HepG2 (cell line): Measurements from ENCODE around the gene GLIS1. TPM values are rescaled to one million over a fixed set of nuclear protein-coding genes. Genes with fewer than 3 reads are reported as not detected.
A peak's percentile ranks its signal among the peaks of the same experiment; 100 is the strongest.

Experiments
- ATAC-seq: fragments of 200-7000 bp; cut with Tn5 transposase; 3 replicates; pipeline ENCODE4 v1.9.1; 2020; ENCODE audit warnings: mild to moderate bottlenecking, moderate library complexity
- BruUV-seq: library from RNA; stranded (reverse); fragments of 400-500 nt; replicated peaks from 2 replicates; lab custom pipeline; 2021; lab: Mats Ljungman, UMichigan
- CTCF ChIA-PET: fragments of 300-600 bp; formaldehyde crosslinking; extraction: SDS; loops from one replicate; lab custom pipeline; 2021; ENCODE audit warnings: low total read pairs, inconsistent platforms, low intra/inter-chr PET ratio; lab: Yijun Ruan, JAX
- POLR2A ChIA-PET: fragments of 350-600 bp; sonication (Branson Sonifier 250); formaldehyde crosslinking; loops from one replicate; lab custom pipeline; 2020; ENCODE audit warnings: antibody characterized with exemption, inconsistent platforms; lab: Yijun Ruan, JAX
- DNase-seq: peaks from one replicate; pipeline ENCODE4 v3.0.0-alpha.2; 2015; ENCODE audit warnings: low spot score
- FAIRE-seq: peaks from 3 replicates; lab custom pipeline; 2011; peaks lifted over from hg19 to GRCh38; lab: Jason Lieb, UNC
- H2AFZ ChIP-seq: one replicate; pipeline ENCODE4 v1.6.1; 2011; ENCODE audit warnings: low read length, inconsistent platforms
- H3K27ac ChIP-seq: fragments of 300-600 bp; 3 replicates; pipeline ENCODE4 v1.8.0; 2011; ENCODE audit warnings: mixed run types, mild to moderate bottlenecking, mixed read lengths, low read length, inconsistent platforms; ENCODE audit not compliant: insufficient read depth; ENCODE audit errors: extremely low read length
- H3K27me3 ChIP-seq, 2 experiments: fragments of 200-600 bp in 1 of 2; 2 replicates in 1 of 2; 3 replicates in 1 of 2; pipeline versions ENCODE4 v1.6.0 to v1.8.0; 2011; ENCODE audit warnings: low read length in 2 of 2, mild to moderate bottlenecking in 2 of 2, moderate library complexity in 2 of 2, inconsistent platforms in 1 of 2; ENCODE audit not compliant: insufficient read depth in 2 of 2, control insufficient read depth in 1 of 2
- H3K36me3 ChIP-seq, 2 experiments: fragments of 200-600 bp in 1 of 2; replicated peaks in 1 of 2; 2 replicates in 1 of 2; 3 replicates in 1 of 2; pipeline versions ENCODE4 v1.5.1 to v1.8.0; 2011; ENCODE audit warnings: low read length in 2 of 2, inconsistent platforms in 1 of 2; ENCODE audit not compliant: insufficient read depth in 2 of 2, control insufficient read depth in 1 of 2
- H3K4me1 ChIP-seq: 2 replicates; pipeline ENCODE4 v1.5.1; 2012; ENCODE audit warnings: low read length, inconsistent platforms; ENCODE audit not compliant: insufficient read depth
- H3K4me2 ChIP-seq: 2 replicates; pipeline ENCODE4 v1.6.0; 2011; ENCODE audit warnings: low read depth, low read length, inconsistent platforms
- H3K4me3 ChIP-seq, 3 experiments: fragments of 200-600 bp in 1 of 3; sonication (generic), shearing (Covaris generic) in 1 of 3; replicated peaks in 1 of 3; 2 replicates each; pipeline ENCODE4 v1.5.1; 2011 to 2016; ENCODE audit warnings: low read length in 3 of 3, inconsistent platforms in 2 of 3, low read depth in 2 of 3, mild to moderate bottlenecking in 2 of 3, control low read depth in 1 of 3, mixed read lengths in 1 of 3; ENCODE audit not compliant: insufficient read depth in 1 of 3
- H3K79me2 ChIP-seq: one replicate; pipeline ENCODE4 v1.6.1; 2011; ENCODE audit warnings: low read length, inconsistent platforms; ENCODE audit not compliant: insufficient read depth
- H3K9ac ChIP-seq: 2 replicates; pipeline ENCODE4 v1.6.0; 2011; ENCODE audit warnings: mild to moderate bottlenecking, low read depth, low read length, inconsistent platforms; ENCODE audit not compliant: insufficient read depth
- H3K9me3 ChIP-seq: 2 replicates; pipeline ENCODE4 v1.5.1; 2012; ENCODE audit warnings: mild to moderate bottlenecking, low read length
- H4K20me1 ChIP-seq: 2 replicates; pipeline ENCODE4 v1.6.0; 2011; ENCODE audit warnings: inconsistent platforms, mild to moderate bottlenecking, low read length, moderate library complexity; ENCODE audit not compliant: insufficient read depth
- ARID3A ChIP-seq: IDR thresholded peaks from 2 replicates; pipeline ENCODE4 v1.6.1; 2012; ENCODE audit warnings: low read depth, low read length, improper control_type of control experiment
- ARNTL ChIP-seq: sonication (generic); formaldehyde crosslinking; IDR thresholded peaks from 2 replicates; pipeline ENCODE4 v1.4.0; 2020; ENCODE audit warnings: mild to moderate bottlenecking, missing genetic modification reagents
- GATAD2A ChIP-seq: IDR thresholded peaks from 2 replicates; pipeline ENCODE4 v1.6.1; 2016
- ZFP36 ChIP-seq: fragments of 150-350 bp; IDR thresholded peaks from 2 replicates; pipeline ENCODE4 v1.6.1; 2018; ENCODE audit warnings: borderline replicate concordance, low read length, low read depth; ENCODE audit not compliant: partially characterized antibody
- ZNF354B ChIP-seq: sonication (generic); formaldehyde crosslinking; IDR thresholded peaks from 2 replicates; pipeline ENCODE4 v1.8.0; 2022; ENCODE audit warnings: mild to moderate bottlenecking, missing genetic modification reagents
- ZNF597 ChIP-seq: sonication (generic); formaldehyde crosslinking; IDR thresholded peaks from 2 replicates; pipeline ENCODE4 v1.5.0; 2020; ENCODE audit warnings: missing genetic modification reagents
- WGBS: methylation state at CpG from one replicate; pipeline ENCODE4 v1.1.6; 2017; ENCODE audit warnings: low lambda C conversion rate; 5-methylcytosine and 5-hydroxymethylcytosine counted together
- in situ Hi-C: cut with HindIII; loops from 2 replicates; pipeline ENCODE4 v1.10.0; 2017; ENCODE audit warnings: low pct_unique_long_range_greater_than_20kb; ENCODE audit not compliant: extremely low pct_ligation_motif_present
- intact Hi-C: fragments of 100-400 bp; cut with micrococcal nuclease; formaldehyde crosslinking; loops from one replicate; pipeline ENCODE4 v1.10.0; 2022; ENCODE audit not compliant: unreplicated experiment
- polyA plus RNA-seq, 8 experiments: library from polyadenylated mRNA; depleted of rRNA in 3 of 8; stranded (reverse) in 7 of 8; unstranded in 1 of 8; fragments of >200 nt; fragmentation: Illumina TruSeq in 4 of 8; extraction: Trizol in 4 of 8; gene quantifications; 2 replicates each; pipeline versions ENCODE4 v1.2.1 to v1.2.3, GENCODE V29; 2011 to 2016; ENCODE audit warnings: low read depth in 4 of 8, missing spikeins in 1 of 8, mixed read lengths in 1 of 8; ENCODE audit not compliant: insufficient read depth in 1 of 8
- total RNA-seq, 5 experiments: library from RNA; depleted of rRNA; stranded (reverse); fragments of >200 nt; fragmentation: Illumina TruSeq; extraction: Trizol; gene quantifications; 2 replicates each; pipeline ENCODE4 v1.2.3, GENCODE V29; 2016; ENCODE audit warnings: low read depth in 1 of 5

GLIS1 gene
- total and polyA plus RNA-seq, 2 of the 13 experiments (the other 11 are each of a cell fraction or from before 2014, with no cell fraction given) = 0.03 TPM; not detected in 1

- CTCF ChIA-PET = no interaction called here
- H3K9me3 ChIP-seq = no peaks in the 10 kb centered on the region
- no peaks in the 10 kb centered on the region for H4K20me1 ChIP-seq
- POLR2A ChIA-PET = no interaction called here
- no peak overlapping the region for H2AFZ ChIP-seq
- no peak overlapping the region for H3K27ac ChIP-seq
- 32% methylated on average over 6 of the region's 8 CpGs for WGBS
- no peak for DNase-seq
- in situ Hi-C loops (no loop called here), intact Hi-C loops (no loop called here)
- H3K4me2 ChIP-seq = no peak overlapping the region
- FAIRE-seq = no peak
- H3K4me1 ChIP-seq = no peaks in the 10 kb centered on the region
- no peaks in the 10 kb centered on the region for H3K79me2 ChIP-seq
- no peak for ATAC-seq
- no peaks in the 10 kb centered on the region for H3K36me3 ChIP-seq
- no peak overlapping the region for H3K9ac ChIP-seq
- BruUV-seq = no TSS peak
- H3K27me3 ChIP-seq = peaks cover 6 to 46% of the 10 kb centered on the region in 2 experiments; a peak in 4 of 5 replicates
- no peak overlapping the region for H3K4me3 ChIP-seq
- no peak for TF ChIP-seq GATAD2A (CRISPR knock-in tag)
- no peak for TF ChIP-seq ZNF354B
- TF ChIP-seq ARID3A = no peak
- TF ChIP-seq ARNTL (CRISPR knock-in tag) = no peak
- TF ChIP-seq, all 625 proteins: peak for 0
These were observed 156.5 kb downstream of the GLIS1 start for GRCh38 chr1:53582211-53583020.

GRCh38 chr1:53581476-53581875 lies 157.5 kb downstream of the GLIS1 start:
- no peak for FAIRE-seq
- Histone ChIP-seq H3K79me2 (no peaks in the 10 kb centered on the region), H3K9ac (no peak overlapping the region), H3K4me2 (no peak overlapping the region), H3K4me3 (no peak overlapping the region), H3K27me3 (peaks cover 10 to 41% of the 10 kb centered on the region in 2 experiments; a peak in 4 of 5 replicates), H2AFZ (no peak overlapping the region), H3K27ac (no peak overlapping the region), H3K36me3 (no peaks in the 10 kb centered on the region), H4K20me1 (no peaks in the 10 kb centered on the region), H3K9me3 (no peaks in the 10 kb centered on the region), H3K4me1 (no peaks in the 10 kb centered on the region)
- POLR2A ChIA-PET = no interaction called here
- ATAC-seq = no peak
- TF ChIP-seq ZNF597 = no peak
- peak; percentile 63 for TF ChIP-seq ZFP36
- no peak for DNase-seq
- in situ Hi-C loops (no loop called here), intact Hi-C loops (no loop called here)
- BruUV-seq = no TSS peak
- CTCF ChIA-PET = no interaction called here
- WGBS = 33% methylated on average over 4 of the region's 4 CpGs
